H1 (cell line): ENCODE results near the gene PCNX1. TPM values are rescaled to one million over a fixed set of nuclear protein-coding genes. Genes with fewer than 3 reads are reported as not detected.
A peak's percentile ranks its signal among the peaks of the same experiment; 100 is the strongest.

Experiments
- CTCF ChIA-PET: fragments of 300-600 bp; sonication (Branson Sonifier 250); formaldehyde crosslinking; loops from one replicate; lab custom pipeline; 2021; ENCODE audit not compliant: partially characterized antibody; lab: Charles Lee
- POLR2A ChIA-PET: fragments of 300-600 bp; sonication (Branson Sonifier 250); formaldehyde crosslinking; loops from one replicate; lab custom pipeline; 2021; ENCODE audit warnings: inconsistent platforms; ENCODE audit not compliant: partially characterized antibody; lab: Charles Lee
- DNase-seq, 2 experiments: peaks; one replicate each; pipeline versions ENCODE4 v3.0.0 to v3.0.0-alpha.2; 2010 to 2022; ENCODE audit warnings: low spot score in 2 of 2, low read depth in 1 of 2, mixed read lengths in 1 of 2
- FAIRE-seq: peaks from 2 replicates; lab custom pipeline; 2011; peaks lifted over from hg19 to GRCh38; lab: Jason Lieb, UNC
- H2AFZ ChIP-seq: 2 replicates; pipeline ENCODE4 v1.8.1; 2012; ENCODE audit warnings: low read length, inconsistent platforms
- H2AK5ac ChIP-seq: 2 replicates; pipeline ENCODE4 v1.6.1; 2013; ENCODE audit warnings: low read depth, low read length
- H2BK120ac ChIP-seq: replicated peaks from 2 replicates; pipeline ENCODE3; 2013; ENCODE audit warnings: low read depth, low read length, inconsistent platforms
- H2BK12ac ChIP-seq: 2 replicates; pipeline ENCODE4 v1.6.1; 2013; ENCODE audit warnings: low read depth, low read length
- H2BK15ac ChIP-seq: 2 replicates; pipeline ENCODE4 v1.6.1; 2013; ENCODE audit warnings: low read length
- H2BK20ac ChIP-seq: 2 replicates; pipeline ENCODE4 v1.6.1; 2013; ENCODE audit warnings: low read length
- H2BK5ac ChIP-seq: 2 replicates; pipeline ENCODE4 v1.6.1; 2013; ENCODE audit warnings: low read depth, low read length
- H3K14ac ChIP-seq: 2 replicates; pipeline ENCODE4 v1.6.1; 2013; ENCODE audit warnings: inconsistent platforms; ENCODE audit not compliant: insufficient read length
- H3K18ac ChIP-seq: 2 replicates; pipeline ENCODE4 v1.6.1; 2013; ENCODE audit warnings: low read length; ENCODE audit errors: extremely low read depth
- H3K23ac ChIP-seq: 2 replicates; pipeline ENCODE4 v1.6.1; 2013; ENCODE audit warnings: inconsistent platforms; ENCODE audit not compliant: insufficient read length
- H3K23me2 ChIP-seq: 2 replicates; pipeline ENCODE4 v1.6.1; 2013; ENCODE audit warnings: low read depth, low read length
- H3K27ac ChIP-seq: 2 replicates; pipeline ENCODE4 v1.6.1; 2011; ENCODE audit warnings: low read depth, low read length, inconsistent platforms
- H3K27me3 ChIP-seq, 4 experiments: replicated peaks in 1 of 4; 1 replicate in 1 of 4; 2 replicates in 3 of 4; pipeline versions ENCODE4 v1.6.1 to v1.8.1; 2011 to 2013; ENCODE audit warnings: low read length in 3 of 4, mild to moderate bottlenecking in 3 of 4, inconsistent platforms in 2 of 4, mixed read lengths in 2 of 4, moderate library complexity in 1 of 4; ENCODE audit not compliant: control insufficient read depth in 3 of 4, insufficient read depth in 3 of 4; ENCODE audit errors: extremely low read depth in 1 of 4
- H3K36me3 ChIP-seq, 4 experiments: 2 replicates each; pipeline versions ENCODE4 v1.6.1 to v1.8.1; 2011 to 2013; ENCODE audit warnings: mild to moderate bottlenecking in 4 of 4, low read length in 3 of 4, moderate library complexity in 2 of 4, control low read depth in 1 of 4, inconsistent platforms in 1 of 4; ENCODE audit not compliant: insufficient read depth in 4 of 4, control insufficient read depth in 2 of 4
- H3K4ac ChIP-seq: replicated peaks from 2 replicates; pipeline ENCODE3; 2013; ENCODE audit warnings: low read length, low read depth, mixed read lengths, inconsistent platforms; ENCODE audit not compliant: insufficient read length
- H3K4me1 ChIP-seq, 4 experiments: replicated peaks in 1 of 4; 1 replicate in 1 of 4; 2 replicates in 3 of 4; pipeline versions ENCODE4 v1.6.1 to v1.8.1; 2011 to 2013; ENCODE audit warnings: low read length in 3 of 4, inconsistent platforms in 2 of 4, mixed read lengths in 1 of 4; ENCODE audit not compliant: insufficient read depth in 4 of 4, control insufficient read depth in 3 of 4
- H3K4me2 ChIP-seq, 2 experiments: 2 replicates each; pipeline versions ENCODE4 v1.6.1 to v1.8.1; 2011 to 2013; ENCODE audit warnings: low read depth in 2 of 2, low read length in 2 of 2, control low read depth in 1 of 2, inconsistent platforms in 1 of 2, mild to moderate bottlenecking in 1 of 2; ENCODE audit not compliant: insufficient read depth in 1 of 2
- H3K4me3 ChIP-seq, 4 experiments: fragments of 200-600, 300-600 bp in 1 of 4; sonication (generic), shearing (Covaris generic), sonication (Bioruptor Twin) in 1 of 4; 2 replicates each; pipeline versions ENCODE4 v1.5.1 to v1.8.1; 2011 to 2016; ENCODE audit warnings: low read length in 4 of 4, low read depth in 3 of 4, control low read depth in 2 of 4, inconsistent platforms in 2 of 4, mild to moderate bottlenecking in 2 of 4, mixed read lengths in 1 of 4, moderate library complexity in 1 of 4; ENCODE audit not compliant: insufficient read depth in 2 of 4; ENCODE audit errors: extremely low read depth in 1 of 4
- H3K56ac ChIP-seq: replicated peaks from 2 replicates; pipeline ENCODE3; 2013; ENCODE audit warnings: low read depth, mild to moderate bottlenecking, mixed read lengths, low read length, inconsistent platforms; ENCODE audit not compliant: insufficient read length
- H3K79me1 ChIP-seq: 2 replicates; pipeline ENCODE4 v1.6.1; 2013; ENCODE audit warnings: low read depth, low read length, control low read depth
- H3K79me2 ChIP-seq, 2 experiments: 2 replicates each; pipeline versions ENCODE4 v1.6.1 to v1.8.1; 2012 to 2013; ENCODE audit warnings: low read length in 2 of 2, mild to moderate bottlenecking in 2 of 2, inconsistent platforms in 1 of 2; ENCODE audit not compliant: insufficient read depth in 2 of 2, control insufficient read depth in 1 of 2
- H3K9ac ChIP-seq, 4 experiments: replicated peaks in 1 of 4; 1 replicate in 1 of 4; 2 replicates in 3 of 4; pipeline versions ENCODE4 v1.6.1 to v1.8.1; 2011 to 2013; ENCODE audit warnings: low read depth in 3 of 4, low read length in 3 of 4, control low read depth in 2 of 4, mild to moderate bottlenecking in 2 of 4, moderate library complexity in 2 of 4, inconsistent platforms in 1 of 4; ENCODE audit errors: extremely low read depth in 1 of 4
- H3K9me3 ChIP-seq, 2 experiments: 2 replicates each; pipeline versions ENCODE4 v1.6.1 to v1.8.1; 2012 to 2013; ENCODE audit warnings: mild to moderate bottlenecking in 2 of 2, moderate library complexity in 2 of 2, control low read depth in 1 of 2, inconsistent platforms in 1 of 2, low read depth in 1 of 2, low read length in 1 of 2, mixed read lengths in 1 of 2; ENCODE audit not compliant: insufficient read depth in 2 of 2
- H4K20me1 ChIP-seq, 2 experiments: replicated peaks in 1 of 2; 2 replicates each; pipeline versions ENCODE3 to v1.8.1; 2011 to 2013; ENCODE audit warnings: inconsistent platforms in 2 of 2, low read length in 2 of 2, mild to moderate bottlenecking in 1 of 2; ENCODE audit not compliant: insufficient read depth in 2 of 2, control insufficient read depth in 1 of 2
- H4K5ac ChIP-seq: 2 replicates; pipeline ENCODE4 v1.6.1; 2013; ENCODE audit warnings: low read length, low read depth, mixed read lengths, inconsistent platforms; ENCODE audit not compliant: insufficient read length
- H4K8ac ChIP-seq: 2 replicates; pipeline ENCODE4 v1.8.0; 2013; ENCODE audit warnings: mild to moderate bottlenecking, moderate library complexity, low read length, inconsistent platforms; ENCODE audit not compliant: insufficient read depth; ENCODE audit errors: extremely low read depth
- H4K91ac ChIP-seq: replicated peaks from 2 replicates; pipeline ENCODE3; 2013; ENCODE audit warnings: low read length, mixed read lengths, inconsistent platforms; ENCODE audit not compliant: insufficient read length
- CHD1 ChIP-seq: IDR thresholded peaks from 2 replicates; pipeline ENCODE4 v1.6.1; 2012; ENCODE audit warnings: low read depth, low read length, improper control_type of control experiment
- CTCF ChIP-seq, 3 experiments: IDR thresholded peaks; 1 replicate in 2 of 3; 2 replicates in 1 of 3; pipeline versions ENCODE4 v1.5.1 to v1.6.1; 2011; ENCODE audit warnings: low read length in 3 of 3, mild to moderate bottlenecking in 3 of 3, inconsistent platforms in 2 of 3, low read depth in 1 of 3, moderate library complexity in 1 of 3; ENCODE audit not compliant: insufficient read depth in 1 of 3; ENCODE audit errors: control extremely low read depth in 1 of 3
- EZH2 ChIP-seq: fragments of 200-600 bp; sonication (generic); IDR thresholded peaks from 2 replicates; pipeline ENCODE4 v1.7.1; 2012; ENCODE audit warnings: low read depth, mild to moderate bottlenecking, moderate library complexity, low read length, inconsistent platforms; ENCODE audit not compliant: severe bottlenecking
- GTF2F1 ChIP-seq: IDR thresholded peaks from 2 replicates; pipeline ENCODE4 v1.6.1; 2012; ENCODE audit warnings: low read depth, low read length, improper control_type of control experiment, borderline replicate concordance
- NRF1 ChIP-seq: IDR thresholded peaks from 2 replicates; pipeline ENCODE4 v1.6.1; 2011; ENCODE audit warnings: mild to moderate bottlenecking, low read depth, low read length, improper control_type of control experiment
- PHF8 ChIP-seq: fragments of 200-600 bp; sonication (generic); conservative IDR thresholded peaks from 2 replicates; pipeline ENCODE4 v1.7.1; 2012; ENCODE audit warnings: low read depth, mild to moderate bottlenecking, inconsistent platforms, low read length, moderate library complexity
- RAD21 ChIP-seq, 2 experiments: IDR thresholded peaks in 1 of 2; conservative IDR thresholded peaks in 1 of 2; 2 replicates each; pipeline ENCODE4 v1.6.1; 2011; ENCODE audit warnings: low read depth in 2 of 2, low read length in 2 of 2, improper control_type of control experiment in 1 of 2, inconsistent platforms in 1 of 2, mild to moderate bottlenecking in 1 of 2, moderate library complexity in 1 of 2
- RBBP5 ChIP-seq: IDR thresholded peaks from 2 replicates; pipeline ENCODE4 v1.7.1; 2012; ENCODE audit warnings: low read depth, mild to moderate bottlenecking, inconsistent platforms, low read length, moderate library complexity, borderline replicate concordance
- TAF1 ChIP-seq: IDR thresholded peaks from 2 replicates; pipeline ENCODE4 v1.6.1; 2011; ENCODE audit warnings: mild to moderate bottlenecking, low read depth, low read length
- WGBS, 2 experiments: shearing (Covaris generic) in 1 of 2; methylation state at CpG; one replicate each; pipeline versions ENCODE4 v1.1.6 to v1.1.7; 2013 to 2015; ENCODE audit warnings: low lambda C conversion rate in 2 of 2, mixed read lengths in 2 of 2, inconsistent platforms in 1 of 2, low coverage in 1 of 2, missing lambda C conversion rate in 1 of 2; ENCODE audit not compliant: insufficient replicate concordance in 2 of 2, insufficient coverage in 1 of 2, insufficient read length in 1 of 2; ENCODE audit errors: extremely low coverage in 1 of 2, missing lambda C conversion rate in 1 of 2; 5-methylcytosine and 5-hydroxymethylcytosine counted together
- polyA plus RNA-seq, 7 experiments: library from polyadenylated mRNA; depleted of rRNA in 3 of 7; stranded (reverse) in 5 of 7; unstranded in 2 of 7; fragments of >200 nt in 5 of 7; fragments of 200-250 nt in 2 of 7; gene quantifications; 1 replicate in 5 of 7; 2 replicates in 1 of 7; 4 replicates in 1 of 7; pipeline versions ENCODE4 v1.2.1 to v1.2.3, GENCODE V29; 2011 to 2013; ENCODE audit warnings: missing spikeins in 2 of 7, mixed read lengths in 2 of 7
- total RNA-seq: library from RNA; stranded (reverse); fragmentation: NEBNext Ultra II Directional; extraction: Animal tissue kit (Norgen Biotek cat#: 25700); gene quantifications from 2 replicates; pipeline ENCODE4 v1.2.1, GENCODE V29; 2021

PCNX1 gene
- total and polyA plus RNA-seq, 2 of the 8 experiments (the other 6 are each of a cell fraction or from before 2014, with no cell fraction given): 37.7 to 53.2 TPM

- no peaks in the 10 kb centered on the region for H3K79me1 ChIP-seq
- no peaks in the 10 kb centered on the region for H3K79me2 ChIP-seq
- H2BK12ac ChIP-seq: no peak overlapping the region
- H3K4me3 ChIP-seq: no peak overlapping the region
- H3K14ac ChIP-seq: no peak overlapping the region
- WGBS, 2 experiments: 86% methylated on average over 3 of the region's 3 CpGs; no CpG with 5 or more reads in 1 of the 2 experiments
- no peak overlapping the region for H4K91ac ChIP-seq
- H2BK120ac ChIP-seq: no peak overlapping the region
- no peaks in the 10 kb centered on the region for H4K20me1 ChIP-seq
- H2AFZ ChIP-seq: no peak overlapping the region
- DNase-seq: no peak
- no peak overlapping the region for H3K23ac ChIP-seq
- no peak overlapping the region for H2BK15ac ChIP-seq
- H3K4ac ChIP-seq: no peak overlapping the region
- H3K56ac ChIP-seq: no peak overlapping the region
- H3K18ac ChIP-seq: no peak overlapping the region
- POLR2A ChIA-PET: no interaction called here
- no peak overlapping the region for H3K9ac ChIP-seq
- H3K27ac ChIP-seq: no peak overlapping the region
- H3K36me3 ChIP-seq: peaks cover 3 to 22% (median 16%) of the 10 kb centered on the region in 4 experiments; a peak in 7 of 8 replicates
- H4K8ac ChIP-seq: no peak overlapping the region
- H3K4me1 ChIP-seq: no peaks in the 10 kb centered on the region
- no peak overlapping the region for H4K5ac ChIP-seq
- no peak overlapping the region for H3K4me2 ChIP-seq
- no peak overlapping the region for H2BK20ac ChIP-seq
- peak; percentile 92 for FAIRE-seq
- CTCF ChIA-PET: interaction anchor here (0.6 to 2.0 kb wide), 27 partner anchors 9 to 1272 kb away, joined by 3 to 10 read pairs (median 3); no protein-coding TSS in a partner anchor
- H2BK5ac ChIP-seq: no peak overlapping the region
- H3K9me3 ChIP-seq: no peaks in the 10 kb centered on the region
- no peaks in the 10 kb centered on the region for H3K27me3 ChIP-seq
- H3K23me2 ChIP-seq: no peaks in the 10 kb centered on the region
- H2AK5ac ChIP-seq: no peak overlapping the region
- TF ChIP-seq EZH2 (no peak), PHF8 (no peak), CTCF (IDR thresholded peaks at IDR 0.05; ENCODE audit: control extremely low read depth in 1 of 3, insufficient read depth in 1 of 3, low read depth in 1 of 3, low read length in 3 of 3) (peak in 2 of 3 experiments; percentile 40 to 67; a peak in 2 of 4 replicates), CHD1 (no peak), RBBP5 (no peak), RAD21 (IDR thresholded peaks at IDR 0.05 in 1 of 2, conservative IDR thresholded peaks at IDR 0.05 in 1 of 2; ENCODE audit: low read depth in 2 of 2, low read length in 2 of 2) (peak; percentile 66), TAF1 (no peak), GTF2F1 (no peak), NRF1 (no peak)
Measured at GRCh38 chr14:71103662-71104484, 196.6 kb downstream of the PCNX1 start.
